Suprapubic skin (tissue), 4 donors: ENCODE results near the gene UGDH. TPM values are rescaled to one million over a fixed set of nuclear protein-coding genes. Genes with fewer than 3 reads are reported as not detected.
"Not testable (repeated sequence)": the region's sequence is repeated elsewhere in the genome, so short reads cannot be mapped to it uniquely, and the experiment has no call there.

Experiments
- DNase-seq, 2 donors: peaks; one replicate each; pipeline ENCODE4 v3.0.0-alpha.2; 2019; ENCODE audit warnings: low spot score in 2 of 2
- H3K27ac ChIP-seq: fragments of 200-600 bp; sonication (generic); one replicate; pipeline ENCODE4 v1.5.1; 2019
- H3K27me3 ChIP-seq: fragments of 200-600 bp; sonication (generic); one replicate; pipeline ENCODE4 v1.5.1; 2019
- H3K36me3 ChIP-seq: fragments of 200-600 bp; sonication (generic); one replicate; pipeline ENCODE4 v1.5.1; 2019
- H3K4me1 ChIP-seq: fragments of 200-600 bp; sonication (generic); one replicate; pipeline ENCODE4 v1.5.1; 2019
- H3K4me3 ChIP-seq: fragments of 200-600 bp; sonication (generic); one replicate; pipeline ENCODE4 v1.5.1; 2019; ENCODE audit warnings: mild to moderate bottlenecking
- H3K9me3 ChIP-seq: fragments of 200-600 bp; sonication (generic); one replicate; pipeline ENCODE4 v1.5.1; 2019
- EP300 ChIP-seq: sonication (generic); formaldehyde crosslinking; IDR thresholded peaks from one replicate; pipeline ENCODE4 v1.6.1; 2017; ENCODE audit warnings: antibody characterized with exemption
- POLR2A ChIP-seq, 2 donors: fragments of 450-650 bp; IDR thresholded peaks; one replicate each; pipeline ENCODE4 v1.6.1; 2017; ENCODE audit warnings: antibody characterized with exemption in 2 of 2, mild to moderate bottlenecking in 2 of 2, moderate library complexity in 2 of 2
- POLR2AphosphoS5 ChIP-seq, 3 donors: sonication (generic); formaldehyde crosslinking; IDR thresholded peaks; one replicate each; pipeline ENCODE4 v1.6.1; 2017; ENCODE audit warnings: antibody characterized with exemption in 3 of 3
- WGBS: methylation state at CpG from one replicate; pipeline ENCODE4 v1.1.5; 2018; 5-methylcytosine and 5-hydroxymethylcytosine counted together
- total RNA-seq, 4 donors: library from RNA; depleted of rRNA; stranded (reverse); fragments of >200 nt; gene quantifications; one replicate each; pipeline ENCODE4 v1.1.0, GENCODE V29; 2016
- TF ChIP-seq, protein P1 (sequence below), 2 donors: fragments of 200-600 bp in 1 of 2; fragments of 450-650 bp in 1 of 2; sonication (generic) in 1 of 2; IDR thresholded peaks; one replicate each; pipeline ENCODE4 v1.5.1; 2016 to 2019; ENCODE audit warnings: antibody characterized with exemption in 2 of 2, mild to moderate bottlenecking in 1 of 2, moderate library complexity in 1 of 2

Gene UGDH
- total RNA-seq, 4 donors from 2014 or later = 20.6 to 28.7 (median 24.3) TPM

DNA sequence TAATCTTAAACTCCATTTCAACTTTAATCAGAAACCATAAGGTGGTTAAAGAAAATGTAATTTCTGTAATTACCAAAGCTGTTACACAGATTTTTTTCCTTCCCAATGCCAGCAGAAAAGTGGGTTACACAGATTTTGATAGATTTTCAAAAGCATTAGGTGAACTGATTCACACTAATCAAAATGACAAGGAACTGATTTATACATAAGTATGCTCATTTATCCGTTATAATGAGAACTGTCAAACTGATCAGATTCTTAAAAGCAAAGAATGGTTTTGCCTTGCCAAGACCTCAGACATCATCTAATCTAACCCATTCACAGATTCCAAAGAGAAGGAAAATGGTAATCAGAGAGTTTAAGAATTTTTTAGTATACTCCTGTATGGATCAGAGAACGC is 5.2 kb downstream of the UGDH start:
- Histone ChIP-seq H3K4me1 (peaks cover 20% of the 10 kb centered on the region), H3K9me3 (no peaks in the 10 kb centered on the region), H3K36me3 (peaks cover 16% of the 10 kb centered on the region), H3K27ac (peak overlapping the region; percentile 69), H3K4me3 (no peak overlapping the region), H3K27me3 (no peaks in the 10 kb centered on the region)
- TF ChIP-seq EP300 (no peak), POLR2AphosphoS5 (IDR thresholded peaks at IDR 0.05) (no peak), POLR2A (IDR thresholded peaks at IDR 0.05) (no peak)
- TF ChIP-seq, protein P1, sequence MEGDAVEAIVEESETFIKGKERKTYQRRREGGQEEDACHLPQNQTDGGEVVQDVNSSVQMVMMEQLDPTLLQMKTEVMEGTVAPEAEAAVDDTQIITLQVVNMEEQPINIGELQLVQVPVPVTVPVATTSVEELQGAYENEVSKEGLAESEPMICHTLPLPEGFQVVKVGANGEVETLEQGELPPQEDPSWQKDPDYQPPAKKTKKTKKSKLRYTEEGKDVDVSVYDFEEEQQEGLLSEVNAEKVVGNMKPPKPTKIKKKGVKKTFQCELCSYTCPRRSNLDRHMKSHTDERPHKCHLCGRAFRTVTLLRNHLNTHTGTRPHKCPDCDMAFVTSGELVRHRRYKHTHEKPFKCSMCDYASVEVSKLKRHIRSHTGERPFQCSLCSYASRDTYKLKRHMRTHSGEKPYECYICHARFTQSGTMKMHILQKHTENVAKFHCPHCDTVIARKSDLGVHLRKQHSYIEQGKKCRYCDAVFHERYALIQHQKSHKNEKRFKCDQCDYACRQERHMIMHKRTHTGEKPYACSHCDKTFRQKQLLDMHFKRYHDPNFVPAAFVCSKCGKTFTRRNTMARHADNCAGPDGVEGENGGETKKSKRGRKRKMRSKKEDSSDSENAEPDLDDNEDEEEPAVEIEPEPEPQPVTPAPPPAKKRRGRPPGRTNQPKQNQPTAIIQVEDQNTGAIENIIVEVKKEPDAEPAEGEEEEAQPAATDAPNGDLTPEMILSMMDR (IDR thresholded peaks at IDR 0.05) = no peak
- no peak for DNase-seq
- WGBS = 26% methylated on average over 2 of the region's 2 CpGs

DNA sequence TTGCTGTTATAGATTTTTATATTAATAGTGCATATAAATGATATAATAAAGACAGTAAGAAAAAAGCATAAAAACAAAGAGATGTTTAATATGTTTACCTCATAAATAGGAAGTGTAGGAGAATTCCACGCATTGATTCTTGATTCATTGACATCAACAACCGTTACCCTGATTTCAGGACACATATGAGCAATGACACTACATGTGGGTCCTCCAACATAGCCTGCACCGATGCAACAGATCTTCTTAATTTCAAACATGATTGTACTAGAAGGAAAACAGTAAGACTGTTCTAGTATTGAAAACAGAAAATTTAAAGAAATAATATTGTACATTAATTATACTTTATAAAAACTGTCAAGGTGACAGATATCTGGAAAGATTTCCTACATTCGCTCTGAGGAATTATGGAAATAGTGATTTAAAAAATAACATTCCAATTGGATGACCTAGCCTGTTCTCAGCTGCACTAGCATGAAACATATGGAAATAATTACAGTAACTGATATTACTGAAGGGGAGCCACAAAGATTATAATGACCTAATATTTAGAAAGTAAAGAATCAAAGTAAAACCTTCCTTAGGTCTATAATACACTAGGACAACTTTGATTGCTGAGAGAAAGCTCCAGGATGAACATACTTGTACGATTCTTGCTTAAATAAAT is 5.9 kb downstream of the UGDH start:
- peaks cover 16% of the 10 kb centered on the region for H3K4me1 ChIP-seq
- 58% methylated on average over 5 of the region's 5 CpGs for WGBS
- H3K27ac ChIP-seq = peak overlapping the region; percentile 69
- H3K4me3 ChIP-seq = no peak overlapping the region
- H3K9me3 ChIP-seq = no peaks in the 10 kb centered on the region
- no peak for DNase-seq
- H3K36me3 ChIP-seq = peaks cover 16% of the 10 kb centered on the region
- TF ChIP-seq EP300 = no peak
- TF ChIP-seq POLR2AphosphoS5 (IDR thresholded peaks at IDR 0.05) = no peak
- TF ChIP-seq POLR2A (IDR thresholded peaks at IDR 0.05) = no peak
- TF ChIP-seq, protein P1 (IDR thresholded peaks at IDR 0.05) = no peak
- H3K27me3 ChIP-seq = no peaks in the 10 kb centered on the region

DNA sequence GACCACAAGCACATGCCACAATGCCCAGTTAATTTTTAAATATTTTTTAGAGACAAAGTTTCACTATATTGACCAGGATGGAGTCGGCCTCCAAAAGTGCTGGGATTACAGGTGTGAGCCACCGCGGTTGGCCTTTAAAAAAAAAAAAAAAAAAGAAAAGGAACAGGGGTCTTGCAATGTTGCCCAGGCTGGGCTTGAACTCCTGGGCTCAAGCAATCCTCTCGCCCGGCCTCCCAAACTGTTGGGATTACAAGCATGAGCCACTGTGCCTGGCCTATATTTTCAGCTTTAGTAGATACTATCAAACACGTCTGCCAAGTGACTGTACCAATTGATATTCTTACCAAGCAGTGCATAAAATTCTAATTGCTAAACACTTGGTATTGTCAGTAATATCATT is 8.8 kb downstream of the UGDH start:
- Histone ChIP-seq H3K9me3 (no peaks in the 10 kb centered on the region), H3K4me1 (peaks cover 8% of the 10 kb centered on the region), H3K36me3 (peaks cover 17% of the 10 kb centered on the region), H3K27me3 (no peaks in the 10 kb centered on the region), H3K4me3 (no peak overlapping the region), H3K27ac (no peak overlapping the region)
- TF ChIP-seq POLR2A (IDR thresholded peaks at IDR 0.05) (no peak), POLR2AphosphoS5 (IDR thresholded peaks at IDR 0.05) (no peak), EP300 (no peak)
- TF ChIP-seq, protein P1 (IDR thresholded peaks at IDR 0.05) = no peak
- WGBS = 88% methylated on average over 6 of the region's 6 CpGs
- DNase-seq = no peak

DNA sequence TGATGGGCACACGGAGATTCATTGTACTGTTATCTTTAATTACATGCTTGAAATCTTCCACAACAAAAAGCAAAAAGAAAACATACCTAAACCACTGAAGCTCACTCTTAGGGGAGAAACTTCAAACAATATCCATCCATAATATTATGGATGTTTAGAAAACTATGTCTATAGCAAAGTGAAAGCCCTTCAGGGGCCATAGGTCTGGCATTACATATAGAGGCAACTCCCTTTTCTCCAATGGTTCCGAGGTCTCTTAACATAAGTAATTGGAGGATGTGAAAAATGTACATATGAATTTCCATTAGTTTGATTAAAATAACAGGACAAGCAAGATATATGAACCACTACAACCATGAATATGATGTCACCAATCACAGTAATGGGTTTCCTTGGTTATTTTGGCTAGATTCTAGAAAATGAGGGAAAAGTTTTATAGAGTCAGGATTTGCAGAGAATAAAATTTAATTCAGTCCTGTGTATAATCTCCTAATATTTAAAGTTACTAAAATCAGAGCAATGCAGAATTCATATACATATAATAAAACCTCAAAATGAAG is 10.8 kb downstream of the UGDH start:
- H3K4me3 ChIP-seq = no peak overlapping the region
- no peak for DNase-seq
- H3K27me3 ChIP-seq = no peaks in the 10 kb centered on the region
- peaks cover 32% of the 10 kb centered on the region for H3K36me3 ChIP-seq
- TF ChIP-seq POLR2A (IDR thresholded peaks at IDR 0.05) (no peak), EP300 (no peak), POLR2AphosphoS5 (IDR thresholded peaks at IDR 0.05) (no peak)
- TF ChIP-seq, protein P1 (IDR thresholded peaks at IDR 0.05) = no peak
- 86% methylated on average over 2 of the region's 2 CpGs for WGBS
- no peak overlapping the region for H3K27ac ChIP-seq
- no peaks in the 10 kb centered on the region for H3K9me3 ChIP-seq
- peaks cover 2% of the 10 kb centered on the region for H3K4me1 ChIP-seq

DNA sequence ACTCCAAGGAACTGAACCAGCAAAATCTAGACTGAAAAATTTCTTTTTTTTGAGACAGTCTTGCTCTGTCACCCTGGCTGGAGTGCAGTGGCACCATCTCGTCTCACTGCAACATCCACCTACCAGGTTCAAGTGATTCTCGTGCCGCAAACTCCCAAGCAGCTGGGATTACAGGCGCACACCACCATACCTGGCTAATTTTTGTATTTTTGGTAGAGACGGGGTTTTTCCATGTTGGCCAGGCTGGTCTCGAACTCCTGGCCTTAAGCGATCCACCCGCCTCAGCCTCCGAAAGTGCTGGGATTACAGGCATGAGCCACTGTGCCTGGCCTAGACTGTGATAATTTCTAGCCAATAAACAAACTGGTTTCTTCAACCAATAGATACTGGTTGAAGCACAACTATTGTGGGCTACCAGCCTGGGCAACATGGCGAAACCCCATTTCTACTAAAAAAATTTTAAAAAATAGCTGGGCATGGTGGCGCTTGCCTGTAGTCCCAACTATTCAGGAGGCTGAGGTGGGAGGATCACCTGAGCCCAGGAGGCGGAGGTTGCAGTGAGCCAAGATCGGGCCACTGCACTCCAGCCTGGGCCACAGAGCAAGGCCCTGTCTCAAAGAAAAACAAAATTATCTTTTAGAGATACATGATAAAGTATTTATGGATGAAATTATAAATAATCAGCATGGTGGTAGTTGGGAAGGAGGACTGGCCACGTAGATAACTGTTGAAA is 11.4 kb downstream of the UGDH start:
- DNase-seq, H3K27me3 ChIP-seq, H3K4me1 ChIP-seq, H3K4me3 ChIP-seq, H3K27ac ChIP-seq, H3K9me3 ChIP-seq: not testable (repeated sequence)
- WGBS = 95% methylated on average over 14 of the region's 14 CpGs
- peaks cover 37% of the 10 kb centered on the region for H3K36me3 ChIP-seq
